Neural cell (in vitro differentiated cells): ENCODE measurements around the gene CHKA. TPM values are rescaled to one million over a fixed set of nuclear protein-coding genes. Genes with fewer than 3 reads are reported as not detected.

Experiments used
- H2AFZ ChIP-seq: fragments of 200-600, 300-800 bp; sonication (generic), shearing (Covaris generic); 2 replicates; pipeline ENCODE4 v1.6.0; 2014; ENCODE audit warnings: low read depth, mild to moderate bottlenecking, antibody characterized with exemption, low read length, moderate library complexity
- H3F3A ChIP-seq: fragments of 200-600 bp; shearing (Covaris generic); 2 replicates; pipeline ENCODE4 v1.6.1; 2016; ENCODE audit warnings: mild to moderate bottlenecking, moderate library complexity, mixed read lengths, antibody characterized with exemption, low read length; ENCODE audit not compliant: insufficient read depth, poor library complexity, severe bottlenecking
- H3K27ac ChIP-seq: fragments of 200-600, 300-800 bp; sonication (generic), shearing (Covaris generic); 2 replicates; pipeline ENCODE4 v1.5.1; 2014; ENCODE audit warnings: mild to moderate bottlenecking, low read length, moderate library complexity
- H3K27me3 ChIP-seq: fragments of 300-800, 200-600 bp; sonication (generic), shearing (Covaris generic); 2 replicates; pipeline ENCODE4 v1.6.0; 2014; ENCODE audit warnings: mild to moderate bottlenecking, low read depth, low read length, moderate library complexity; ENCODE audit not compliant: insufficient read depth
- H3K36me3 ChIP-seq: fragments of 300-800, 200-600 bp; sonication (generic), shearing (Covaris generic); 2 replicates; pipeline ENCODE4 v1.5.1; 2014; ENCODE audit warnings: mild to moderate bottlenecking, antibody characterized with exemption, low read length, moderate library complexity; ENCODE audit not compliant: insufficient read depth
- H3K4me2 ChIP-seq: fragments of 300-800, 200-600 bp; sonication (generic), shearing (Covaris generic); 2 replicates; pipeline ENCODE4 v1.6.0; 2014; ENCODE audit warnings: mild to moderate bottlenecking, low read length
- H3K4me3 ChIP-seq: fragments of 300-800, 200-600 bp; sonication (generic), shearing (Covaris generic); 2 replicates; pipeline ENCODE4 v1.5.1; 2014; ENCODE audit warnings: mild to moderate bottlenecking, low read length, moderate library complexity
- H3K79me2 ChIP-seq: fragments of 200-600 bp; shearing (Covaris generic); replicated peaks from 2 replicates; pipeline ENCODE4 v1.6.0; 2014; ENCODE audit warnings: mild to moderate bottlenecking, low read length, moderate library complexity; ENCODE audit not compliant: insufficient read depth
- H3K9ac ChIP-seq: fragments of 300-800, 200-600 bp; sonication (generic), shearing (Covaris generic); 2 replicates; pipeline ENCODE4 v1.6.1; 2016; ENCODE audit warnings: mild to moderate bottlenecking, low read length, mixed read lengths
- H3K9me2 ChIP-seq: fragments of 200-600 bp; shearing (Covaris generic); 2 replicates; pipeline ENCODE4 v1.6.1; 2016; ENCODE audit warnings: mild to moderate bottlenecking, low read length, mixed read lengths; ENCODE audit not compliant: insufficient read depth
- H3K9me3 ChIP-seq: fragments of 200-600, 300-800 bp; sonication (generic), shearing (Covaris generic); 2 replicates; pipeline ENCODE4 v1.6.1; 2016; ENCODE audit warnings: mild to moderate bottlenecking, mixed run types, low read length, moderate library complexity, mixed read lengths
- H4K20me1 ChIP-seq: fragments of 200-600 bp; shearing (Covaris generic); 2 replicates; pipeline ENCODE4 v1.6.1; 2016; ENCODE audit warnings: mild to moderate bottlenecking, mixed run types; ENCODE audit not compliant: insufficient read depth
- EP300 ChIP-seq: fragments of 450-650 bp; conservative IDR thresholded peaks from 2 replicates; pipeline ENCODE4 v1.6.1; 2014; ENCODE audit warnings: antibody characterized with exemption, mild to moderate bottlenecking, moderate library complexity; ENCODE audit not compliant: poor library complexity, severe bottlenecking
- EZH2 ChIP-seq: fragments of 200-600, 300-800 bp; shearing (Covaris generic), sonication (generic); IDR thresholded peaks from 2 replicates; pipeline ENCODE4 v1.6.1; 2014; ENCODE audit warnings: antibody characterized with exemption, low read length, borderline replicate concordance, mild to moderate bottlenecking; ENCODE audit not compliant: insufficient read depth, poor library complexity, severe bottlenecking
- MXI1 ChIP-seq: fragments of 450-650 bp; conservative IDR thresholded peaks from 2 replicates; pipeline ENCODE4 v1.6.1; 2014; ENCODE audit warnings: antibody characterized with exemption, mild to moderate bottlenecking; ENCODE audit not compliant: poor library complexity, severe bottlenecking
- POLR2AphosphoS5 ChIP-seq: IDR thresholded peaks from 2 replicates; pipeline ENCODE4 v1.6.1; 2012
- RAD21 ChIP-seq: fragments of 450-650 bp; conservative IDR thresholded peaks from 2 replicates; pipeline ENCODE4 v1.6.1; 2014; ENCODE audit warnings: antibody characterized with exemption, mild to moderate bottlenecking, moderate library complexity
- SMC3 ChIP-seq: fragments of 450-650 bp; conservative IDR thresholded peaks from 2 replicates; pipeline ENCODE4 v1.6.1; 2014; ENCODE audit warnings: antibody characterized with exemption, mild to moderate bottlenecking, moderate library complexity; ENCODE audit not compliant: poor library complexity
- TAF1 ChIP-seq: IDR thresholded peaks from 2 replicates; pipeline ENCODE4 v1.6.1; 2012; ENCODE audit warnings: low read depth
- polyA plus RNA-seq: library from polyadenylated mRNA; depleted of rRNA; stranded (reverse); fragments of >200 nt; gene quantifications from 2 replicates; pipeline ENCODE4 v1.2.3, GENCODE V29; 2014
- TF ChIP-seq, protein P1 (sequence below): IDR thresholded peaks from 2 replicates; pipeline ENCODE4 v1.6.1; 2012; ENCODE audit warnings: borderline replicate concordance
- TF ChIP-seq, protein P2 (sequence below): fragments of 450-650 bp; IDR thresholded peaks from 2 replicates; pipeline ENCODE4 v1.5.1; 2014; ENCODE audit warnings: antibody characterized with exemption, mild to moderate bottlenecking, moderate library complexity; ENCODE audit not compliant: poor library complexity, severe bottlenecking

CHKA gene
- polyA plus RNA-seq, 1 donor from 2014 or later: 90.0 TPM

- Histone ChIP-seq H3K36me3 (no peaks in the 10 kb centered on the region), H3K9me3 (no peaks in the 10 kb centered on the region), H3K9ac (no peak overlapping the region), H4K20me1 (no peaks in the 10 kb centered on the region), H3K79me2 (no peaks in the 10 kb centered on the region), H3K4me2 (no peak overlapping the region), H3K4me3 (no peak overlapping the region), H3K9me2 (no peaks in the 10 kb centered on the region), H2AFZ (no peak overlapping the region), H3F3A (no peaks in the 10 kb centered on the region), H3K27ac (no peak overlapping the region), H3K27me3 (no peaks in the 10 kb centered on the region)
- TF ChIP-seq, protein P1, sequence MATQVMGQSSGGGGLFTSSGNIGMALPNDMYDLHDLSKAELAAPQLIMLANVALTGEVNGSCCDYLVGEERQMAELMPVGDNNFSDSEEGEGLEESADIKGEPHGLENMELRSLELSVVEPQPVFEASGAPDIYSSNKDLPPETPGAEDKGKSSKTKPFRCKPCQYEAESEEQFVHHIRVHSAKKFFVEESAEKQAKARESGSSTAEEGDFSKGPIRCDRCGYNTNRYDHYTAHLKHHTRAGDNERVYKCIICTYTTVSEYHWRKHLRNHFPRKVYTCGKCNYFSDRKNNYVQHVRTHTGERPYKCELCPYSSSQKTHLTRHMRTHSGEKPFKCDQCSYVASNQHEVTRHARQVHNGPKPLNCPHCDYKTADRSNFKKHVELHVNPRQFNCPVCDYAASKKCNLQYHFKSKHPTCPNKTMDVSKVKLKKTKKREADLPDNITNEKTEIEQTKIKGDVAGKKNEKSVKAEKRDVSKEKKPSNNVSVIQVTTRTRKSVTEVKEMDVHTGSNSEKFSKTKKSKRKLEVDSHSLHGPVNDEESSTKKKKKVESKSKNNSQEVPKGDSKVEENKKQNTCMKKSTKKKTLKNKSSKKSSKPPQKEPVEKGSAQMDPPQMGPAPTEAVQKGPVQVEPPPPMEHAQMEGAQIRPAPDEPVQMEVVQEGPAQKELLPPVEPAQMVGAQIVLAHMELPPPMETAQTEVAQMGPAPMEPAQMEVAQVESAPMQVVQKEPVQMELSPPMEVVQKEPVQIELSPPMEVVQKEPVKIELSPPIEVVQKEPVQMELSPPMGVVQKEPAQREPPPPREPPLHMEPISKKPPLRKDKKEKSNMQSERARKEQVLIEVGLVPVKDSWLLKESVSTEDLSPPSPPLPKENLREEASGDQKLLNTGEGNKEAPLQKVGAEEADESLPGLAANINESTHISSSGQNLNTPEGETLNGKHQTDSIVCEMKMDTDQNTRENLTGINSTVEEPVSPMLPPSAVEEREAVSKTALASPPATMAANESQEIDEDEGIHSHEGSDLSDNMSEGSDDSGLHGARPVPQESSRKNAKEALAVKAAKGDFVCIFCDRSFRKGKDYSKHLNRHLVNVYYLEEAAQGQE: no peak
- TF ChIP-seq TAF1 (no peak), EZH2 (no peak), EP300 (no peak), SMC3 (no peak), MXI1 (no peak), POLR2AphosphoS5 (no peak)
Observed at GRCh38 chr11:68138237-68138636, 17.0 kb upstream of the CHKA start.

DNA sequence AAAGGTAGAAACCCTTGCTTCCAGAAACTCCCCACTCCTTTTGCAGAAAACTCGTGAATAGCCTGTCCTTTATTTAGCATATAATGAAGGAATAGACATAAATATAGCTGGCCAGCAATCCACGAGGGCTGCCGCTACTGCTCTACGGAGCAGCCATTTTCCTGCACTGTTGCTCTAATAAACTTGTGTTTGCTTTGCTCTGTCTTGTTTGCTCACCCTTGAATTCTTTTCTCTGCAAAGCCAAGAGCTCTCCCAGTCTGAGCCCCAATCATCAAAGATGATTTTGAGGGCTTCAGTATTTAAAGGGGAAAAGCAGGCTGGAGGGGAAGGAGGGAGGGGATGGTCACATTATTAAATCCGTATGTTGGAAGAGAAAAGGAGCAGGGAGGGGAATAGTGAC lies 16.6 kb upstream of the CHKA start:
- Histone ChIP-seq H3K27ac (no peak overlapping the region), H3K9ac (no peak overlapping the region), H3K9me2 (no peaks in the 10 kb centered on the region), H3F3A (no peaks in the 10 kb centered on the region), H3K36me3 (no peaks in the 10 kb centered on the region), H3K9me3 (no peaks in the 10 kb centered on the region), H2AFZ (no peak overlapping the region), H3K27me3 (no peaks in the 10 kb centered on the region), H3K4me2 (no peak overlapping the region), H3K79me2 (no peaks in the 10 kb centered on the region), H4K20me1 (no peaks in the 10 kb centered on the region), H3K4me3 (no peak overlapping the region)
- no peak for TF ChIP-seq EP300
- no peak for TF ChIP-seq MXI1
- no peak for TF ChIP-seq EZH2
- TF ChIP-seq SMC3: no peak
- no peak for TF ChIP-seq TAF1

DNA sequence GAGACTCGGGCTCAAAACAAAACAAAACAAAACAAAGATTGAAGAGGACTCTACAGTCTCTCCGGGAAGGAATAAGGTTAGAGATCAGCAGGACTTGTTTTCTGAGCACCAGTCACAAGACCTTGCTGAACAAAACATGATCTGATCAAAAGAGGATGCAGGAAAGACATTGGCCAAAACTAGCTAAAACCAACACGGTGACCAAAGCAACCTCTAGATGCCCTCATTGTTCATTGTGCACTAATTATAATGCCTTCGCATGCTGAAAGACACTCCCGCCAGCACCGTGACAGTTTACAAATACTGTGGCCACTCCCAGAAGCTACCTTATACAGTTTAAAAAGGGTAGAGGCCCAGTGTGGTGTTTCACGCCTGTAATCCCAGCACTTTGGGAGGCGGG lies 15.7 kb upstream of the CHKA start:
- TF ChIP-seq SMC3 (no peak), RAD21 (no peak), EP300 (no peak), EZH2 (no peak), MXI1 (no peak), TAF1 (no peak), POLR2AphosphoS5 (no peak)
- TF ChIP-seq, protein P1: no peak
- TF ChIP-seq, protein P2, sequence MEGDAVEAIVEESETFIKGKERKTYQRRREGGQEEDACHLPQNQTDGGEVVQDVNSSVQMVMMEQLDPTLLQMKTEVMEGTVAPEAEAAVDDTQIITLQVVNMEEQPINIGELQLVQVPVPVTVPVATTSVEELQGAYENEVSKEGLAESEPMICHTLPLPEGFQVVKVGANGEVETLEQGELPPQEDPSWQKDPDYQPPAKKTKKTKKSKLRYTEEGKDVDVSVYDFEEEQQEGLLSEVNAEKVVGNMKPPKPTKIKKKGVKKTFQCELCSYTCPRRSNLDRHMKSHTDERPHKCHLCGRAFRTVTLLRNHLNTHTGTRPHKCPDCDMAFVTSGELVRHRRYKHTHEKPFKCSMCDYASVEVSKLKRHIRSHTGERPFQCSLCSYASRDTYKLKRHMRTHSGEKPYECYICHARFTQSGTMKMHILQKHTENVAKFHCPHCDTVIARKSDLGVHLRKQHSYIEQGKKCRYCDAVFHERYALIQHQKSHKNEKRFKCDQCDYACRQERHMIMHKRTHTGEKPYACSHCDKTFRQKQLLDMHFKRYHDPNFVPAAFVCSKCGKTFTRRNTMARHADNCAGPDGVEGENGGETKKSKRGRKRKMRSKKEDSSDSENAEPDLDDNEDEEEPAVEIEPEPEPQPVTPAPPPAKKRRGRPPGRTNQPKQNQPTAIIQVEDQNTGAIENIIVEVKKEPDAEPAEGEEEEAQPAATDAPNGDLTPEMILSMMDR: no peak
- Histone ChIP-seq H3K27me3 (no peaks in the 10 kb centered on the region), H3K36me3 (no peaks in the 10 kb centered on the region), H3K79me2 (no peaks in the 10 kb centered on the region), H3K9ac (no peak overlapping the region), H3F3A (no peaks in the 10 kb centered on the region), H3K4me2 (no peak overlapping the region), H3K9me2 (no peaks in the 10 kb centered on the region), H4K20me1 (no peaks in the 10 kb centered on the region), H3K27ac (no peak overlapping the region), H3K9me3 (no peaks in the 10 kb centered on the region), H3K4me3 (no peak overlapping the region), H2AFZ (no peak overlapping the region)
